Ramos (cell line): ENCODE measurements around the gene PTDSS2.

Experiments
- in situ Hi-C: fragments of 300-500 bp; cut with MboI; formaldehyde crosslinking; loops from one replicate; pipeline ENCODE4 v1.14.3; 2022; ENCODE audit warnings: low sequenced_read_pairs; ENCODE audit not compliant: unreplicated experiment

PTDSS2 gene

GRCh38 chr11:520428-521176, 70.5 kb downstream of the PTDSS2 start:
- in situ Hi-C loops, result no loop called here

- in situ Hi-C loops, result no loop called here
Measured at GRCh38 chr11:521177-521688, 71.2 kb downstream of the PTDSS2 start.

GRCh38 chr11:526192-526591, 76.1 kb downstream of the PTDSS2 start:
- in situ Hi-C loops, result no loop called here

- in situ Hi-C loops, result no loop called here
Measured at GRCh38 chr11:528166-528814, 78.2 kb downstream of the PTDSS2 start.

- in situ Hi-C loops, result no loop called here
Measured at GRCh38 chr11:528815-529727, 79.0 kb downstream of the PTDSS2 start.

GRCh38 chr11:529728-530411, 79.8 kb downstream of the PTDSS2 start:
- in situ Hi-C loops, result no loop called here

- in situ Hi-C loops, result no loop called here
Measured at GRCh38 chr11:530960-531831, 81.1 kb downstream of the PTDSS2 start.

- in situ Hi-C loops, result no loop called here
Measured at GRCh38 chr11:531919-532526, 81.9 kb downstream of the PTDSS2 start.

- in situ Hi-C loops, result no loop called here
Measured at GRCh38 chr11:532527-532985, 82.5 kb downstream of the PTDSS2 start.

- in situ Hi-C loops, result no loop called here
Measured at GRCh38 chr11:532986-533585, 83.0 kb downstream of the PTDSS2 start.

- in situ Hi-C loops, result no loop called here
Measured at GRCh38 chr11:533586-534395, 83.7 kb downstream of the PTDSS2 start.

- in situ Hi-C loops, result no loop called here
Measured at GRCh38 chr11:534396-535209, 84.5 kb downstream of the PTDSS2 start.

- in situ Hi-C loops, result no loop called here
Measured at GRCh38 chr11:535210-535518, 85.1 kb downstream of the PTDSS2 start.

GRCh38 chr11:535519-536454, 85.7 kb downstream of the PTDSS2 start, which contains the start of gene HRAS:
Gene HRAS, minus strand, starts transcription at chr11:535576.
- in situ Hi-C loops, result no loop called here

GRCh38 chr11:536841-537621, 87.0 kb downstream of the PTDSS2 start, which contains the start of gene LRRC56:
Gene LRRC56, plus strand, starts transcription at chr11:537527. Its CDS starts 3,158 bp downstream, at chr11:540685.
- in situ Hi-C loops, result no loop called here
